ENCODE measurements around the gene LRRC75A.

- TF ChIP-seq CTCF (conservative IDR thresholded peaks at IDR 0.05; ENCODE audit: low read depth, low read length), result no peak
- TF ChIP-seq EZH2 (IDR thresholded peaks at IDR 0.05; ENCODE audit: borderline replicate concordance, low read depth, low read length, poor library complexity, severe bottlenecking), result no peak
Measured at GRCh38 chr17:16449121-16449570, 42.8 kb downstream of the LRRC75A start.

Data from A673 (cell line).